Measurements from ENCODE around the gene ADPRS.

ADPRS gene

GRCh38 chr1:36133484-36133883 is 44.8 kb downstream of the ADPRS start:
- peak; percentile 54 for DNase-seq (ENCODE audit: low spot score)

GRCh38 chr1:36134031-36134430 is 45.3 kb downstream of the ADPRS start:
- DNase-seq (ENCODE audit: low spot score), result no peak

- DNase-seq (ENCODE audit: low spot score), result no peak
Observed at GRCh38 chr1:36134505-36135329, 46.0 kb downstream of the ADPRS start.

DNA sequence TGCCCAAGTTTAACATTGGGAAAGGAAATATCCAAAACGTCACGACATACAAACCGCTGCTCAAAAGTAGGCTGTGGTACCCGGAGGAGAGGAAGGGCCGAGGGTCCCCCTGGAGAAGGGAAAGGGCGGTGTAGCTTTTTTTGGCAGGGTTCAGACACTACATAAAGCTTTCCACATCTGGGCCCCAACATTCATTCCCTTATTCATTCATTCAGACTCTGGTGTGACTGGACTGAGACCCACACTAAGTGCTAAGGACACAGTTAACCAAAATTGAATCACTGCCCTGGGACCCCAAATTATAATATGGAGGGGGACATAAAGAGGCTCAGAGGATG is 46.6 kb downstream of the ADPRS start:
- no peak for DNase-seq (ENCODE audit: low spot score)

DNA sequence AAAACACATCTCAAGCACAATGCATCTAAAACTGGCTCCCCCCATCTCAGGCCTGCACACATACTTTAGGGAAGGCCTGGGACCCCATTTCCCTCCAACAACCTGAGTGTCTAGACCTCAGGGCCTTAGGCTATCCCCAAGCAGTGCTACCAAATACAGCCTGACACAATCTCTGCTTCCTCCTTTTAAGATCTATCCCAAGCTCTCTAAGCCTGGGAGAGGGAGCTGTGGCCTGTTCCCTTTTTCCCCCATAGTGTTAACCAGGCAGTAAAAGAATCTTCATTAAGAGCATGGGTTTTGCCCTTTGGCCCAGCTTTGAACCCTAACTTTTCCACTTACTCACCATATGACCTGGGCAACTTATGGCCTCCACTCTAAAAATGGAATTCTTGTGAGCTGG is 47.1 kb downstream of the ADPRS start:
- DNase-seq (ENCODE audit: low spot score), result no peak

DNA sequence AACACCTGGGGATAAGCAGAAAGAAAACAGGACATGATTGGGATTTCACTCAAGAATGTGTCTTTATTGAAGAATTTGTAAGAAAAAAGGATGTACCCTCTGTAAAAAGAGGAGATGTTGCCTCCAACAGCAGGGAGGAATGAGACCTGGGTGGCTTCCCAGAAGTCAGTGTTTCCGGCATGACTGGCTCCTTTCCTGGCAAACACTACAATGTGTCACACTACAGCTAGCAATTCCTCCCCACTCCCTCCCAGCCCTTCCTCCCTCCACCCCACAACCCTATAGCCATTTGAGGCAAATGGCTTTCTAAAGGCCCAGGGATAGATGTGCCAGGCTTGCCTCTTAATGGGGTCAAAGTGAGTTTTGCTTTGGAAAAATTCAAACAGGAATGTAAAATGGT is 47.8 kb downstream of the ADPRS start:
- DNase-seq (ENCODE audit: low spot score), result peak; percentile 57

GRCh38 chr1:36137226-36137625 is 48.5 kb downstream of the ADPRS start:
- DNase-seq (ENCODE audit: low spot score), result no peak

- DNase-seq (ENCODE audit: low spot score), result no peak
Observed at GRCh38 chr1:36137776-36138175, 49.1 kb downstream of the ADPRS start.

DNA sequence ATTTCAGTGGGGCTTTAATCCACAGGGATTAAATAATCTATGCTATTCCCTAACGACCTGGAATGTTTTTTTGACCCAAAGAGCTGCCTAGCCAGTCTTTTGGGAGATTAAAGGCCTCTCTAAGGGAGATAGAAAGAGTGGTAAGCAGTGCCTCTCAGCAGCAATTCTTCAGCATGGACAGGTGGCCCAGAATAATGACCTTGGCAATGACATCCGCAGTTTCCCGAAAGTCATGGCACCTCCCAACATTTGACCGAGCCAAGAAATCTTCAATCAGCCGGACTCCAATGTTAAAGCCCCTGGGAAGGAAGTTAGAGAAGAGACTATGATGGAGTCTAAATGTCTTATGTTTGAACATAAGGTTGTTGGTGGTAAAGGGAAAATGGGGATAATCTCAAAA is 50.8 kb downstream of the ADPRS start:
- no peak for DNase-seq (ENCODE audit: low spot score)

DNA sequence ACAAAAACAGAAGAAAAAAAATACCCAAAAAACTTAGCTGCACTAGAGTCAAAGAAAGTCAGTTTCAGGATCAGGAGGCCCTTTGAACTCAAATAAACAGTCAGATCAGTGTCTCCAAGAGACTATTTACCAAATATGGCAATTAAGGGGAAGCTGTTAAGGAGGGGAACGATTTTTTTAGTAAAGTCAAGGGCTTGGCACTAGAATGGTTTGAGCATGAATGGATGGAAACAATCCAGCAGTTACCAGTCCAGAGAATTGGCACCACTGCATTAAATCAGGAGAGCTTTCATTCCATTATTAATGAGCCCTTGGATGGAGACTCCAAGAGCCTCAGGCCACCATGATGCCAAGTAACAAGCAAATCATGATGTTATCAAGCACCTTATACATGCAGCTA is 53.4 kb downstream of the ADPRS start:
- DNase-seq (ENCODE audit: low spot score), result no peak

- DNase-seq (ENCODE audit: low spot score), result no peak
Observed at GRCh38 chr1:36143424-36143823, 54.7 kb downstream of the ADPRS start.
